ENCODE results near the gene STIMATE. TPM values are rescaled to one million over a fixed set of nuclear protein-coding genes. Genes with fewer than 3 reads are reported as not detected.

The STIMATE gene
- total and polyA plus RNA-seq, 8 donors = 5.0 to 19.9 (median 13.6) TPM

DNA sequence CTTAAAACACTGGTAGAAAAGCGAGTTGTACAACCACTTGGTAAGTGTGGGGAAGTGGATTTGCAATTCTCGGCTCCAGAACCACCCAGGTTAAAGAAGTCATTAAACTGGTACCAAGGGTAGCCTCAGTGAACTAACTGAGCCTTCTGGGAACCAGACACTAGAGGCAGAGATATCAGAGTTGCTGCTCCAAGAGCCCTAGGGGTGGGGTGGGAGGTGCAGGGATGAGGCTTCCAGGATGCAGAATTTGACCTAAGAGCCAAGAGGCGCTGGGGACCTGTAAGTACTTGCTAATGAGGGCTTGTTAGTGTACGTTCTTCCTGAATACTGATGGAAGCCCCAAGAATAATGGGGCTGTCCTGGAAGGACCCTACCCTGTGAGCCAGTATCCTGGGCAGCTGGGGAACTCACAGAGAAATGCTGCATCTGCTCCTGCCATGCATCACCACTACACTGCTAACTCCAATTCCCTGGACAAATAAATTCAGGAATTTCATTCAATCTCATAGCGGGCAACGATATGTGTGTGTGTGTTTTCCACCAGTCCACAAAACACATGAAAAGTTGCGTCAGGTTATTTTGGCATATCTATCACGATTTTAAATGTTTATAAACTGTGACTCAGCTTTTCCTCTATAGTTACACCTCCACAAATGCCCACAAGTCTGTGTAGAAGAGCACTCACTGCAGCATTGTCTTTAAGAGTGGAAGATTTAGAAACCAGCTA is 23.8 kb downstream of the STIMATE start:
- TF ChIP-seq, protein P1, sequence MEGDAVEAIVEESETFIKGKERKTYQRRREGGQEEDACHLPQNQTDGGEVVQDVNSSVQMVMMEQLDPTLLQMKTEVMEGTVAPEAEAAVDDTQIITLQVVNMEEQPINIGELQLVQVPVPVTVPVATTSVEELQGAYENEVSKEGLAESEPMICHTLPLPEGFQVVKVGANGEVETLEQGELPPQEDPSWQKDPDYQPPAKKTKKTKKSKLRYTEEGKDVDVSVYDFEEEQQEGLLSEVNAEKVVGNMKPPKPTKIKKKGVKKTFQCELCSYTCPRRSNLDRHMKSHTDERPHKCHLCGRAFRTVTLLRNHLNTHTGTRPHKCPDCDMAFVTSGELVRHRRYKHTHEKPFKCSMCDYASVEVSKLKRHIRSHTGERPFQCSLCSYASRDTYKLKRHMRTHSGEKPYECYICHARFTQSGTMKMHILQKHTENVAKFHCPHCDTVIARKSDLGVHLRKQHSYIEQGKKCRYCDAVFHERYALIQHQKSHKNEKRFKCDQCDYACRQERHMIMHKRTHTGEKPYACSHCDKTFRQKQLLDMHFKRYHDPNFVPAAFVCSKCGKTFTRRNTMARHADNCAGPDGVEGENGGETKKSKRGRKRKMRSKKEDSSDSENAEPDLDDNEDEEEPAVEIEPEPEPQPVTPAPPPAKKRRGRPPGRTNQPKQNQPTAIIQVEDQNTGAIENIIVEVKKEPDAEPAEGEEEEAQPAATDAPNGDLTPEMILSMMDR (IDR thresholded peaks at IDR 0.05) = no peak
- DNase-seq (no peak), ATAC-seq (peak; percentile 28 to 61 (median 50)), FAIRE-seq (no peak)
- H3K36me3 ChIP-seq = no peaks in the 10 kb centered on the region
- no peak overlapping the region for H3K4me3 ChIP-seq
- H3K4me1 ChIP-seq = peaks cover 0 to 4% (median 0%) of the 10 kb centered on the region in 3 donors
- intact Hi-C loops (cut with DNase I) = no loop called here
- WGBS, 2 donors = 65 to 69% methylated on average over 8 of the region's 8 CpGs
- no peaks in the 10 kb centered on the region for H3K27me3 ChIP-seq
- no peak overlapping the region for H3K27ac ChIP-seq
- H3K9me3 ChIP-seq = no peaks in the 10 kb centered on the region

DNA sequence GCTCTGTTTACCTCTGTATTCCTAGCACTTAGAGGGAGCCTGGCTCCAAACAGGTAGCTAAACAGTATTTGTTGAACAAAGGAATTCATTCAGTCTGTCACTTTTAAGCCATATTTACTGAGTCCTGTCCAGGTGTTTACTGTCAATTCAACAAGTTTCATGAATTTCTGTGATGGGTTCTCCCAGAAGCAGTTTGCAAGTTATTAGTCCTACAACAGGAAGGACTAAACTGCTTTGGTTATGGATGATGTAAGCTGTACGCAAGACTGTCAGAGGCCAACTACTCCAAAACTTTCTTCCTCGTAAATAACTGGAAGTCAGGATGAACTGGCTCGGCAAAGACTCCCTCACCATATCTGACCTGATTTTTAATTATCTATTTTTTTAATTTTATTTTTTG is 25.1 kb downstream of the STIMATE start:
- ATAC-seq (no peak), DNase-seq (no peak), FAIRE-seq (no peak)
- no peaks in the 10 kb centered on the region for H3K36me3 ChIP-seq
- H3K4me1 ChIP-seq = peaks cover 0 to 4% (median 0%) of the 10 kb centered on the region in 3 donors
- H3K4me3 ChIP-seq = no peak overlapping the region
- no peaks in the 10 kb centered on the region for H3K9me3 ChIP-seq
- 89 to 97% methylated on average over 3 of the region's 3 CpGs for WGBS, 2 donors
- H3K27ac ChIP-seq = no peak overlapping the region
- TF ChIP-seq, protein P1 (IDR thresholded peaks at IDR 0.05) = no peak
- intact Hi-C loops (cut with DNase I) = no loop called here
- H3K27me3 ChIP-seq = no peaks in the 10 kb centered on the region

DNA sequence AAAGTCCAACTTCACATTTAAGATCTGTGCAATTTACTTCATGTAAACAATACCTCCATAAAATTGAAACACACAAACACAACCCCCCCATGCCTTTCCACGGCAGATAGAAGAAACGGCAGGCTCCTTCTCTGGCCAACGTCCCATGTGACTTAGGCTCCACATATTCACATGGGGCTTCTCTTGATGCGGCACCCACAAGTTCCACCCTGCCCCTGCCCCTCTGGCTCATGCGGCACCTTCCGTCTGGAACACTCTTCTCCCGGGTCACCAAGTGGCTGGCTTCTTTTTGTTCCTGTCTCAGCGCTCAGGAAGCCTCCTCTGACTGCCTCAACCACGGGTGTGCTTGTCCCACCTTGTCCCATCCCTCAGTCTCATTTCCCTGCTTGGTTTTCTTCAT is 25.6 kb downstream of the STIMATE start:
- FAIRE-seq = no peak
- no peak for DNase-seq
- Histone ChIP-seq H3K4me1 (peaks cover 0 to 4% (median 0%) of the 10 kb centered on the region in 3 donors), H3K27ac (no peak overlapping the region), H3K27me3 (no peaks in the 10 kb centered on the region), H3K4me3 (no peak overlapping the region), H3K36me3 (no peaks in the 10 kb centered on the region), H3K9me3 (no peaks in the 10 kb centered on the region)
- WGBS, 2 donors = 70 to 73% methylated on average over 9 of the region's 9 CpGs
- TF ChIP-seq, protein P1 (IDR thresholded peaks at IDR 0.05) = no peak
- no peak for ATAC-seq
- intact Hi-C loops (cut with DNase I) = no loop called here

DNA sequence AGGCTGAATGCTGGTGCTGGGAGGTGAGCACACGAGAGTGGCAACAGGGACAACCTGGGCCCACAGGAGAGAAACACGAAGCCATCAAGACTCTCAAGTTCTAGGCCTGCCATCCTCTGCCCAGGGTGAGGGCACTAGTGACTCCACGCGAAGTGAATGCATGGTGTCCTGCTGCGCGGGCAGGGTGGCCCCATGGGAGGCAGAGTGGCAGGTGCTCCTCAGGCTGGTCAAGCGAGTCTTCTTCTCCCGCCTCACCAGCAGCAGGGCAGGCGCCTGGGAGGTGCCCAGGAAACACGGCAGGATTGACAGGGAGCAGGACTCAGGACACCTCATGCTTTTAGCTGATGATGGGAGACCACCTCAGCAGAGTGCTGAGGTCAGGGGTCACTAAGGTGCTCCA is 26.9 kb downstream of the STIMATE start:
- DNase-seq (no peak), ATAC-seq (no peak), FAIRE-seq (no peak)
- H3K9me3 ChIP-seq = no peaks in the 10 kb centered on the region
- no peaks in the 10 kb centered on the region for H3K27me3 ChIP-seq
- TF ChIP-seq, protein P1 (IDR thresholded peaks at IDR 0.05) = no peak
- H3K4me1 ChIP-seq = peaks cover 0 to 4% (median 0%) of the 10 kb centered on the region in 3 donors
- intact Hi-C loops (cut with DNase I) = no loop called here
- H3K36me3 ChIP-seq = no peaks in the 10 kb centered on the region
- no peak overlapping the region for H3K27ac ChIP-seq
- WGBS, 2 donors = 96 to 97% methylated on average over 10 of the region's 10 CpGs
- no peak overlapping the region for H3K4me3 ChIP-seq

DNA sequence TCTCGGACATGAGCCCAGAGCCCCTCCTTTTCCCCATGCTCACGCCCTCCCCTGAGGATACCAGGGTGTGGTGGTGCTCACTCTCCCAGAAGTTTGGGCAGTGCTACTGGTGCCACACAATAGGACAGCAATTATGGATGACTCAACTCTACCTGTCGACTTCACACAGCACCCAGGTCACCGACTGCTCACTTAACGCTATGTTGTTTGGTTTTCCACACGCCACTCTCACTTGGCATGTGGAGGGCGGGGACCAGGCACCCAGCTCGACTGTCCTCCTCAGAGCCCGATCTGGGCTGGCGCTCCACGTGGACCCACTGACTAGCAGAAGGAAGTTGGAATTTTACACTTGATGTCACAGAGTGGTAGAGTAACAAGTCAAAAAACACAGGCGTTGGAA is 30.9 kb downstream of the STIMATE start:
- Histone ChIP-seq H3K27me3 (no peaks in the 10 kb centered on the region), H3K36me3 (no peaks in the 10 kb centered on the region), H3K9me3 (no peaks in the 10 kb centered on the region), H3K4me1 (no peaks in the 10 kb centered on the region), H3K4me3 (no peak overlapping the region), H3K27ac (no peak overlapping the region)
- TF ChIP-seq, protein P1 (IDR thresholded peaks at IDR 0.05) = no peak
- no peak for DNase-seq
- ATAC-seq = no peak
- FAIRE-seq = no peak
- intact Hi-C loops (cut with DNase I) = no loop called here
- WGBS, 2 donors = 92 to 96% methylated on average over 12 of the region's 12 CpGs
